HCT116 (cell line): Measurements from ENCODE around the gene NAV3. TPM values are rescaled to one million over a fixed set of nuclear protein-coding genes. Genes with fewer than 3 reads are reported as not detected.

Source experiments
- ATAC-seq: fragments of 200-7000 bp; cut with Tn5 transposase; 2 replicates; pipeline ENCODE4 v1.9.1; 2020; ENCODE audit warnings: mild to moderate bottlenecking, moderate library complexity
- BruUV-seq: library from RNA; stranded (reverse); fragments of 400-500 nt; replicated peaks from 2 replicates; lab custom pipeline; 2021; lab: Mats Ljungman, UMichigan
- CTCF ChIA-PET: fragments of 300-600 bp; sonication (Branson Sonifier 250); formaldehyde crosslinking; loops from one replicate; lab custom pipeline; 2021; ENCODE audit warnings: antibody characterized with exemption; lab: Charles Lee
- POLR2A ChIA-PET: fragments of 300-600, 350-600 bp; sonication (Branson Sonifier 250); formaldehyde crosslinking; loops from one replicate; lab custom pipeline; 2021; ENCODE audit warnings: antibody characterized with exemption; lab: Charles Lee
- RAD21 ChIA-PET, 2 experiments: fragments of 300-600 bp; sonication (Branson Sonifier 250); formaldehyde crosslinking; loops; one replicate each; lab custom pipeline; 2023; ENCODE audit warnings: low total read pairs in 2 of 2; ENCODE audit not compliant: uncharacterized antibody in 2 of 2, unreplicated experiment in 2 of 2, low non-redundant PET in 1 of 2; lab: Charles Lee
- DNase-seq: peaks from one replicate; pipeline ENCODE4 v3.0.0-alpha.2; 2010; ENCODE audit warnings: low read depth, low spot score
- H2AFZ ChIP-seq: fragments of 200-600 bp; shearing (Covaris generic), sonication (generic); 2 replicates; pipeline ENCODE4 v1.6.1; 2017; ENCODE audit warnings: low read depth, mixed run types, mixed read lengths, antibody characterized with exemption, low read length; ENCODE audit not compliant: poor library complexity, severe bottlenecking
- H3K27ac ChIP-seq: 2 replicates; pipeline ENCODE4 v1.5.1; 2012; ENCODE audit warnings: low read depth, low read length
- H3K27me3 ChIP-seq: fragments of 200-600 bp; sonication (generic); 2 replicates; pipeline ENCODE4 v1.6.1; 2016; ENCODE audit warnings: mixed run types, low read length, mixed read lengths; ENCODE audit not compliant: insufficient read depth
- H3K36me3 ChIP-seq, 2 experiments: fragments of 200-500 bp in 1 of 2; fragments of 200-600 bp in 1 of 2; sonication (Bioruptor generic) in 1 of 2; sonication (generic) in 1 of 2; 2 replicates each; pipeline versions ENCODE4 v1.5.1 to v1.6.1; 2014 to 2016; ENCODE audit warnings: low read length in 2 of 2, inconsistent platforms in 1 of 2, mixed read lengths in 1 of 2, mixed run types in 1 of 2; ENCODE audit not compliant: insufficient read depth in 2 of 2, control insufficient read depth in 1 of 2
- H3K4me1 ChIP-seq, 2 experiments: fragments of 200-600 bp in 1 of 2; sonication (generic) in 1 of 2; 2 replicates each; pipeline versions ENCODE4 v1.5.1 to v1.6.1; 2012 to 2017; ENCODE audit warnings: low read length in 2 of 2, inconsistent platforms in 1 of 2, mild to moderate bottlenecking in 1 of 2, mixed read lengths in 1 of 2, mixed run types in 1 of 2, moderate library complexity in 1 of 2; ENCODE audit not compliant: insufficient read depth in 2 of 2, control insufficient read depth in 1 of 2
- H3K4me2 ChIP-seq: fragments of 200-600 bp; sonication (generic); 2 replicates; pipeline ENCODE4 v1.6.1; 2017; ENCODE audit warnings: mixed run types, low read length, mixed read lengths
- H3K4me3 ChIP-seq, 2 experiments: fragments of 200-600 bp in 1 of 2; sonication (generic) in 1 of 2; replicated peaks in 1 of 2; 2 replicates each; pipeline ENCODE4 v1.5.1; 2011 to 2016; ENCODE audit warnings: low read length in 2 of 2, control low read depth in 1 of 2, low read depth in 1 of 2, mild to moderate bottlenecking in 1 of 2, mixed read lengths in 1 of 2, mixed run types in 1 of 2
- H3K79me2 ChIP-seq: fragments of 200-600 bp; sonication (generic); 2 replicates; pipeline ENCODE4 v1.6.1; 2017; ENCODE audit warnings: mild to moderate bottlenecking, mixed run types, low read length, moderate library complexity, mixed read lengths; ENCODE audit not compliant: insufficient read depth
- H3K9ac ChIP-seq: fragments of 200-600 bp; sonication (generic); 2 replicates; pipeline ENCODE4 v1.6.1; 2016; ENCODE audit warnings: low read length, mixed read lengths
- H3K9me2 ChIP-seq: fragments of 200-600 bp; sonication (generic), shearing (Covaris generic); 2 replicates; pipeline ENCODE4 v1.6.1; 2017; ENCODE audit warnings: mixed run types, mild to moderate bottlenecking, moderate library complexity; ENCODE audit not compliant: insufficient read depth
- H3K9me3 ChIP-seq, 2 experiments: fragments of 200-500 bp in 1 of 2; fragments of 200-600 bp in 1 of 2; sonication (Bioruptor generic) in 1 of 2; sonication (generic) in 1 of 2; 2 replicates each; pipeline ENCODE4 v1.6.1; 2014 to 2017; ENCODE audit warnings: low read length in 2 of 2, mixed read lengths in 2 of 2, inconsistent platforms in 1 of 2, low read depth in 1 of 2, mild to moderate bottlenecking in 1 of 2, mixed run types in 1 of 2, moderate library complexity in 1 of 2; ENCODE audit not compliant: control insufficient read depth in 1 of 2, insufficient read depth in 1 of 2
- H4K20me1 ChIP-seq: fragments of 200-600 bp; sonication (generic), shearing (Covaris generic); 2 replicates; pipeline ENCODE4 v1.6.1; 2017; ENCODE audit warnings: mixed run types, mild to moderate bottlenecking, moderate library complexity; ENCODE audit not compliant: insufficient read depth
- CBX3 ChIP-seq: IDR thresholded peaks from 2 replicates; pipeline ENCODE4 v1.6.1; 2012; ENCODE audit warnings: low read depth
- CEBPB ChIP-seq: IDR thresholded peaks from 2 replicates; pipeline ENCODE4 v1.6.1; 2012; ENCODE audit warnings: low read depth
- ELF1 ChIP-seq: IDR thresholded peaks from 2 replicates; pipeline ENCODE4 v1.6.1; 2012; ENCODE audit warnings: low read depth, borderline replicate concordance
- EZH2 ChIP-seq: fragments of 200-600 bp; sonication (generic); IDR thresholded peaks from 2 replicates; pipeline ENCODE4 v1.6.1; 2017; ENCODE audit warnings: antibody characterized with exemption, mixed run types
- FOSL1 ChIP-seq: IDR thresholded peaks from 2 replicates; pipeline ENCODE4 v1.6.1; 2012; ENCODE audit warnings: low read depth
- JUND ChIP-seq: IDR thresholded peaks from 2 replicates; pipeline ENCODE4 v1.6.1; 2012
- POLR2AphosphoS5 ChIP-seq: IDR thresholded peaks from 2 replicates; pipeline ENCODE4 v1.6.1; 2011; ENCODE audit warnings: mild to moderate bottlenecking, low read depth, low read length, moderate library complexity
- RAD21 ChIP-seq: IDR thresholded peaks from 2 replicates; pipeline ENCODE4 v1.6.1; 2012; ENCODE audit warnings: low read depth, mild to moderate bottlenecking
- SIN3A ChIP-seq: IDR thresholded peaks from 2 replicates; pipeline ENCODE4 v1.6.1; 2012; ENCODE audit warnings: low read depth
- SP1 ChIP-seq: IDR thresholded peaks from 2 replicates; pipeline ENCODE4 v1.6.1; 2012; ENCODE audit warnings: low read depth
- SRF ChIP-seq: IDR thresholded peaks from 2 replicates; pipeline ENCODE4 v1.6.1; 2012; ENCODE audit warnings: low read depth
- TCF7L2 ChIP-seq: IDR thresholded peaks from 2 replicates; pipeline ENCODE4 v1.7.0; 2011; ENCODE audit warnings: borderline replicate concordance, inconsistent platforms; ENCODE audit not compliant: insufficient read depth, insufficient read length; ENCODE audit errors: extremely low read depth
- YY1 ChIP-seq: IDR thresholded peaks from 2 replicates; pipeline ENCODE4 v1.6.1; 2011; ENCODE audit warnings: low read length, low read depth, moderate library complexity, mild to moderate bottlenecking; ENCODE audit not compliant: insufficient replicate concordance; ENCODE audit errors: extremely low read depth
- ZFX ChIP-seq: fragments of 450-650 bp; IDR thresholded peaks from 2 replicates; pipeline ENCODE4 v1.6.1; 2017
- ZNF274 ChIP-seq: fragments of 200-500 bp; sonication (Bioruptor generic); IDR thresholded peaks from 2 replicates; pipeline ENCODE4 v1.6.1; 2014; ENCODE audit warnings: mild to moderate bottlenecking, low read depth, low read length, inconsistent platforms
- intact Hi-C: fragments of 100-400 bp; cut with micrococcal nuclease; formaldehyde crosslinking; loops from 2 replicates; pipeline ENCODE4 v1.10.0; 2022
- total RNA-seq: library from RNA; stranded (reverse); gene quantifications from one replicate; pipeline ENCODE4 v1.2.1, GENCODE V29; 2021; ENCODE audit not compliant: unreplicated experiment
- TF ChIP-seq, protein P1 (sequence below): IDR thresholded peaks from 2 replicates; pipeline ENCODE4 v1.6.1; 2012; ENCODE audit warnings: low read depth
- TF ChIP-seq, protein P2 (sequence below): IDR thresholded peaks from 2 replicates; pipeline ENCODE4 v1.6.1; 2012
- TF ChIP-seq, protein P3 (sequence below): IDR thresholded peaks from 2 replicates; pipeline ENCODE4 v1.6.1; 2012
- TF ChIP-seq, protein P4 (sequence below): IDR thresholded peaks from 2 replicates; pipeline ENCODE4 v1.6.1; 2011; ENCODE audit warnings: mild to moderate bottlenecking, low read length, moderate library complexity; ENCODE audit not compliant: insufficient replicate concordance; ENCODE audit errors: extremely low read depth
- TF ChIP-seq, protein P5 (sequence below), 3 experiments: fragments of 200-600 bp in 1 of 3; sonication (generic) in 1 of 3; IDR thresholded peaks in 2 of 3; conservative IDR thresholded peaks in 1 of 3; 2 replicates each; pipeline ENCODE4 v1.5.1; 2012 to 2017; ENCODE audit warnings: low read depth in 2 of 3, low read length in 2 of 3, antibody characterized with exemption in 1 of 3, borderline replicate concordance in 1 of 3, control low read depth in 1 of 3, mild to moderate bottlenecking in 1 of 3, mixed read lengths in 1 of 3, mixed run types in 1 of 3, moderate library complexity in 1 of 3; ENCODE audit not compliant: insufficient read depth in 1 of 3

Gene NAV3
- total RNA-seq, 1 experiment from 2014 or later, result 7.8 TPM

DNA sequence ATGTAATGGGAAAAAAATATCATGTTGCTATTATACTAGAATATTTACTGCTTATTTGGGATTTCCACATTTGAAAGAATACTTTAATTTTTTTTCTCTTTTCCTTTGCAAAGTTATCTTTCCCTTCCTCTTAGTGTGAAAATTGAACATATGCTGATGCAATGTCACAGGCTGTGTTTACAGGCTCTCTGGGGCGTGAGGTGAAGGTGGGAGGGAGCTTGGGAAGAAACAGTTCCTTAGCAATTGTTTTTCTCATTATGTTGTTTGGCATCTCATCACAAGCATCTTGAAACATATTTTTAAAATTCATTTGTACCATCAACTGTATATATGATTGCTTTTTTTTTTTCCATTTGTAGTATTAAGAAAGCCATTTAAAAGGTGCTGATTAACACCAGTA lies 47.9 kb upstream of the NAV3 start:
- H3K79me2 ChIP-seq, result no peaks in the 10 kb centered on the region
- H4K20me1 ChIP-seq, result no peaks in the 10 kb centered on the region
- ATAC-seq, result no peak
- no peak overlapping the region for H3K4me2 ChIP-seq
- BruUV-seq, result no TSS peak
- ChIA-PET CTCF (no interaction called here), RAD21 (no interaction called here), POLR2A (no interaction called here)
- no peak for DNase-seq
- no peaks in the 10 kb centered on the region for H3K36me3 ChIP-seq
- no peaks in the 10 kb centered on the region for H3K9me2 ChIP-seq
- H3K27ac ChIP-seq, result no peak overlapping the region
- no peak overlapping the region for H3K4me3 ChIP-seq
- H3K9me3 ChIP-seq, result no peaks in the 10 kb centered on the region
- H2AFZ ChIP-seq, result no peak overlapping the region
- H3K4me1 ChIP-seq, result no peaks in the 10 kb centered on the region
- TF ChIP-seq, protein P1, sequence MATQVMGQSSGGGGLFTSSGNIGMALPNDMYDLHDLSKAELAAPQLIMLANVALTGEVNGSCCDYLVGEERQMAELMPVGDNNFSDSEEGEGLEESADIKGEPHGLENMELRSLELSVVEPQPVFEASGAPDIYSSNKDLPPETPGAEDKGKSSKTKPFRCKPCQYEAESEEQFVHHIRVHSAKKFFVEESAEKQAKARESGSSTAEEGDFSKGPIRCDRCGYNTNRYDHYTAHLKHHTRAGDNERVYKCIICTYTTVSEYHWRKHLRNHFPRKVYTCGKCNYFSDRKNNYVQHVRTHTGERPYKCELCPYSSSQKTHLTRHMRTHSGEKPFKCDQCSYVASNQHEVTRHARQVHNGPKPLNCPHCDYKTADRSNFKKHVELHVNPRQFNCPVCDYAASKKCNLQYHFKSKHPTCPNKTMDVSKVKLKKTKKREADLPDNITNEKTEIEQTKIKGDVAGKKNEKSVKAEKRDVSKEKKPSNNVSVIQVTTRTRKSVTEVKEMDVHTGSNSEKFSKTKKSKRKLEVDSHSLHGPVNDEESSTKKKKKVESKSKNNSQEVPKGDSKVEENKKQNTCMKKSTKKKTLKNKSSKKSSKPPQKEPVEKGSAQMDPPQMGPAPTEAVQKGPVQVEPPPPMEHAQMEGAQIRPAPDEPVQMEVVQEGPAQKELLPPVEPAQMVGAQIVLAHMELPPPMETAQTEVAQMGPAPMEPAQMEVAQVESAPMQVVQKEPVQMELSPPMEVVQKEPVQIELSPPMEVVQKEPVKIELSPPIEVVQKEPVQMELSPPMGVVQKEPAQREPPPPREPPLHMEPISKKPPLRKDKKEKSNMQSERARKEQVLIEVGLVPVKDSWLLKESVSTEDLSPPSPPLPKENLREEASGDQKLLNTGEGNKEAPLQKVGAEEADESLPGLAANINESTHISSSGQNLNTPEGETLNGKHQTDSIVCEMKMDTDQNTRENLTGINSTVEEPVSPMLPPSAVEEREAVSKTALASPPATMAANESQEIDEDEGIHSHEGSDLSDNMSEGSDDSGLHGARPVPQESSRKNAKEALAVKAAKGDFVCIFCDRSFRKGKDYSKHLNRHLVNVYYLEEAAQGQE, result no peak
- TF ChIP-seq RAD21 (no peak), JUND (no peak), ZFX (no peak), SRF (no peak), POLR2AphosphoS5 (no peak), SP1 (no peak), CBX3 (no peak), TCF7L2 (no peak), CEBPB (no peak), YY1 (no peak), ELF1 (no peak), FOSL1 (no peak), EZH2 (no peak), SIN3A (no peak), ZNF274 (no peak)
- TF ChIP-seq, protein P2, sequence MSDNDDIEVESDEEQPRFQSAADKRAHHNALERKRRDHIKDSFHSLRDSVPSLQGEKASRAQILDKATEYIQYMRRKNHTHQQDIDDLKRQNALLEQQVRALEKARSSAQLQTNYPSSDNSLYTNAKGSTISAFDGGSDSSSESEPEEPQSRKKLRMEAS, result no peak
- TF ChIP-seq, protein P3, sequence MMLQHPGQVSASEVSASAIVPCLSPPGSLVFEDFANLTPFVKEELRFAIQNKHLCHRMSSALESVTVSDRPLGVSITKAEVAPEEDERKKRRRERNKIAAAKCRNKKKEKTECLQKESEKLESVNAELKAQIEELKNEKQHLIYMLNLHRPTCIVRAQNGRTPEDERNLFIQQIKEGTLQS, result no peak
- TF ChIP-seq, protein P4, sequence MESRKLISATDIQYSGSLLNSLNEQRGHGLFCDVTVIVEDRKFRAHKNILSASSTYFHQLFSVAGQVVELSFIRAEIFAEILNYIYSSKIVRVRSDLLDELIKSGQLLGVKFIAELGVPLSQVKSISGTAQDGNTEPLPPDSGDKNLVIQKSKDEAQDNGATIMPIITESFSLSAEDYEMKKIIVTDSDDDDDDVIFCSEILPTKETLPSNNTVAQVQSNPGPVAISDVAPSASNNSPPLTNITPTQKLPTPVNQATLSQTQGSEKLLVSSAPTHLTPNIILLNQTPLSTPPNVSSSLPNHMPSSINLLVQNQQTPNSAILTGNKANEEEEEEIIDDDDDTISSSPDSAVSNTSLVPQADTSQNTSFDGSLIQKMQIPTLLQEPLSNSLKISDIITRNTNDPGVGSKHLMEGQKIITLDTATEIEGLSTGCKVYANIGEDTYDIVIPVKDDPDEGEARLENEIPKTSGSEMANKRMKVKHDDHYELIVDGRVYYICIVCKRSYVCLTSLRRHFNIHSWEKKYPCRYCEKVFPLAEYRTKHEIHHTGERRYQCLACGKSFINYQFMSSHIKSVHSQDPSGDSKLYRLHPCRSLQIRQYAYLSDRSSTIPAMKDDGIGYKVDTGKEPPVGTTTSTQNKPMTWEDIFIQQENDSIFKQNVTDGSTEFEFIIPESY, result no peak
- TF ChIP-seq, protein P5, sequence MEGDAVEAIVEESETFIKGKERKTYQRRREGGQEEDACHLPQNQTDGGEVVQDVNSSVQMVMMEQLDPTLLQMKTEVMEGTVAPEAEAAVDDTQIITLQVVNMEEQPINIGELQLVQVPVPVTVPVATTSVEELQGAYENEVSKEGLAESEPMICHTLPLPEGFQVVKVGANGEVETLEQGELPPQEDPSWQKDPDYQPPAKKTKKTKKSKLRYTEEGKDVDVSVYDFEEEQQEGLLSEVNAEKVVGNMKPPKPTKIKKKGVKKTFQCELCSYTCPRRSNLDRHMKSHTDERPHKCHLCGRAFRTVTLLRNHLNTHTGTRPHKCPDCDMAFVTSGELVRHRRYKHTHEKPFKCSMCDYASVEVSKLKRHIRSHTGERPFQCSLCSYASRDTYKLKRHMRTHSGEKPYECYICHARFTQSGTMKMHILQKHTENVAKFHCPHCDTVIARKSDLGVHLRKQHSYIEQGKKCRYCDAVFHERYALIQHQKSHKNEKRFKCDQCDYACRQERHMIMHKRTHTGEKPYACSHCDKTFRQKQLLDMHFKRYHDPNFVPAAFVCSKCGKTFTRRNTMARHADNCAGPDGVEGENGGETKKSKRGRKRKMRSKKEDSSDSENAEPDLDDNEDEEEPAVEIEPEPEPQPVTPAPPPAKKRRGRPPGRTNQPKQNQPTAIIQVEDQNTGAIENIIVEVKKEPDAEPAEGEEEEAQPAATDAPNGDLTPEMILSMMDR (IDR thresholded peaks at IDR 0.05 in 2 of 3, conservative IDR thresholded peaks at IDR 0.05 in 1 of 3; ENCODE audit: borderline replicate concordance in 1 of 3, insufficient read depth in 1 of 3, low read depth in 2 of 3, low read length in 2 of 3), result no peak
- H3K27me3 ChIP-seq, result no peaks in the 10 kb centered on the region
- intact Hi-C loops, result no loop called here
- H3K9ac ChIP-seq, result no peak overlapping the region
